ENCODE measurements around the gene ADD3. TPM values are rescaled to one million over a fixed set of nuclear protein-coding genes. Genes with fewer than 3 reads are reported as not detected.

The ADD3 gene
- total RNA-seq, 1 donor from 2014 or later: 95.3 TPM

DNA sequence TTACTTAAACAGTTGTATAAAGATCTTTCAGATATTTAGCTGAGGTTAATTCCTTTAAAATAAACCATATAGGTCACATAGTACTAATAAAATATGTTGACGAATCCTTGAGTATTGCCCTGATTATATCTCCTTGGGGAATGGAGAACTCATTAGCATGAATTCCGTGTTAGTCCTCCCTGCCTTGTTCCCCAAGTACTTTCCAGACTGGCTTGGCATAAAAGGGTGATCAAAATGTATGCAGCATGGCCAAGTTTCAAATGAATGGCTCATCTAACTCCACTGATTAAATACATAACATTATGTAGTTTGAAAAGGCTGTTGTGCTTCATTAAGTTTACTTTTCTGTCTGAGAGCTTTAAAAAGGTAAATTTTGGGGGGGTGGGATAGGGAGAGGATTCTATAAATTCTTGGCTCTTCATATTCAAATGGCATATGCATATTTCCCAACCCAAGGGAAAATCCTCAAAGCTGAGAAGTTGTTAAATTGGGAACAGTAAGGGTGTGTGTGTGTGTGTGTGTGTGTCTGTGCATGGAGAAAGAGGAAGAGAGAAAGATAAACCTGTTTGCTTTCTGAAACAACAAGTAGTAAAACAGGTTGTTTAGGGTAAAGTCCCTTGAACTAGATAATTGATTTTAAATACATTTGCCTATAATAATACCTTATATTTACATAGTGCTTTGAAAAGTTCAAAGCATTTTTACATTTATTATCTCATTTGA lies 4.8 kb upstream of the ADD3 start:
- Mint-ChIP-seq H3K9me3 (no peaks in the 10 kb centered on the region), H3K27me3 (no peaks in the 10 kb centered on the region), H3K36me3 (ENCODE audit: low read depth) (no peaks in the 10 kb centered on the region), H3K27ac (no peak overlapping the region), H3K4me3 (no peak overlapping the region), H3K4me1 (peaks cover 27% of the 10 kb centered on the region)
- intact Hi-C loops (cut with micrococcal nuclease): no loop called here
- ATAC-seq (ENCODE audit: low read depth) (no peak), DNase-seq (no peak)
- ChIA-PET CTCF (no interaction called here), POLR2A (interaction anchor here (0.7 kb wide), 2 partner anchors 74 to 83 kb away, joined by 3 to 4 read pairs; no protein-coding TSS in a partner anchor)
- TF ChIP-seq, protein P1, sequence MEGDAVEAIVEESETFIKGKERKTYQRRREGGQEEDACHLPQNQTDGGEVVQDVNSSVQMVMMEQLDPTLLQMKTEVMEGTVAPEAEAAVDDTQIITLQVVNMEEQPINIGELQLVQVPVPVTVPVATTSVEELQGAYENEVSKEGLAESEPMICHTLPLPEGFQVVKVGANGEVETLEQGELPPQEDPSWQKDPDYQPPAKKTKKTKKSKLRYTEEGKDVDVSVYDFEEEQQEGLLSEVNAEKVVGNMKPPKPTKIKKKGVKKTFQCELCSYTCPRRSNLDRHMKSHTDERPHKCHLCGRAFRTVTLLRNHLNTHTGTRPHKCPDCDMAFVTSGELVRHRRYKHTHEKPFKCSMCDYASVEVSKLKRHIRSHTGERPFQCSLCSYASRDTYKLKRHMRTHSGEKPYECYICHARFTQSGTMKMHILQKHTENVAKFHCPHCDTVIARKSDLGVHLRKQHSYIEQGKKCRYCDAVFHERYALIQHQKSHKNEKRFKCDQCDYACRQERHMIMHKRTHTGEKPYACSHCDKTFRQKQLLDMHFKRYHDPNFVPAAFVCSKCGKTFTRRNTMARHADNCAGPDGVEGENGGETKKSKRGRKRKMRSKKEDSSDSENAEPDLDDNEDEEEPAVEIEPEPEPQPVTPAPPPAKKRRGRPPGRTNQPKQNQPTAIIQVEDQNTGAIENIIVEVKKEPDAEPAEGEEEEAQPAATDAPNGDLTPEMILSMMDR (IDR thresholded peaks at IDR 0.05): no peak

DNA sequence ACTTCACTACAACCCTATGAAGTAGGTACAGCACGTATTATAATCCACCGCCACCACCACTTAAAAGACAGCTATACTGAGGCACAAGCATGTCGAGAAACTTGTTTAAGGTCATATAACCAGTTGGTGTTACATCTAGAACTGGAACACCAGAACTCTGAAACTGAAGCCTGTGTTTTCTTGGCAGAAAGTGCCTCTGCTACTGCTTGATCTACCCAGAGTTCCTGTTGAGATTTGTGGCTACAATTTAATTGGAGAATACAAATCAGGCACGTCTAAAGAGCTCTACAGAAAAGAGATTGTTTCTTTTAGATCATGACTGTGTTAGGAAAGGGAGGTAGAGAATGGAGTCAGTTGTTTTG lies 4.3 kb upstream of the ADD3 start:
- no peak overlapping the region for H3K4me3 Mint-ChIP-seq
- H3K4me1 Mint-ChIP-seq: peaks cover 22% of the 10 kb centered on the region
- no peaks in the 10 kb centered on the region for H3K36me3 Mint-ChIP-seq (ENCODE audit: low read depth)
- intact Hi-C loops (cut with micrococcal nuclease): no loop called here
- ATAC-seq (ENCODE audit: low read depth) (no peak), DNase-seq (no peak)
- TF ChIP-seq, protein P1 (IDR thresholded peaks at IDR 0.05): no peak
- H3K9me3 Mint-ChIP-seq: no peaks in the 10 kb centered on the region
- POLR2A ChIA-PET: no interaction called here
- no peaks in the 10 kb centered on the region for H3K27me3 Mint-ChIP-seq
- H3K27ac Mint-ChIP-seq: peak overlapping the region; percentile 54
- CTCF ChIA-PET: no interaction called here

DNA sequence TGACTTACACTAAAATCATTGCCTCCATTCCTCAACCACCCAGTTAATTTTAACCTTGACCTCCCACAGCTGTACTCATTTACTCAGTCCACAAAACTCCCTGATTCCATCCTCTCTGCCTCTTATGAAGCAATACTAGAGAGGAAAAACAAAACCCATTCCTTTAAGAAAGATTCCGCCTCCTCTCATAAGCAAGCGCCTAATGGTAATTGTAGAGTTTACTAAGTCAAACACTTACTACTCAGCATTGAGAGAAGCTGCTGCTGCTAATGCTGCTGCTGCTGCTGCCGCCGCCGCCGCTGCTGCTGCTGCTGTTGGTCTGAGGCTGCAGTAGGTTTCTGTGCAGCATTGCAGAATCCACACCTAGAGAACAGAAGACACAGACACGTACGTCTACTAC lies 2.1 kb upstream of the ADD3 start:
- ChIA-PET POLR2A (interaction anchor here (0.6 to 1.6 kb wide), 3 partner anchors 60 to 111 kb away, joined by 3 to 5 read pairs (median 4); no protein-coding TSS in a partner anchor), CTCF (no interaction called here)
- no peak overlapping the region for H3K4me3 Mint-ChIP-seq
- intact Hi-C loops (cut with micrococcal nuclease): loop anchor here (2.0 to 5.0 kb wide), 7 partner anchors 49 to 867 kb away; partner anchors contain the start of gene PDCD4
- peaks cover 4% of the 10 kb centered on the region for H3K36me3 Mint-ChIP-seq (ENCODE audit: low read depth)
- H3K27ac Mint-ChIP-seq: no peak overlapping the region
- no peak for DNase-seq
- H3K27me3 Mint-ChIP-seq: no peaks in the 10 kb centered on the region
- H3K9me3 Mint-ChIP-seq: no peaks in the 10 kb centered on the region
- TF ChIP-seq, protein P1 (IDR thresholded peaks at IDR 0.05): no peak
- no peak for ATAC-seq (ENCODE audit: low read depth)
- H3K4me1 Mint-ChIP-seq: peaks cover 38% of the 10 kb centered on the region

DNA sequence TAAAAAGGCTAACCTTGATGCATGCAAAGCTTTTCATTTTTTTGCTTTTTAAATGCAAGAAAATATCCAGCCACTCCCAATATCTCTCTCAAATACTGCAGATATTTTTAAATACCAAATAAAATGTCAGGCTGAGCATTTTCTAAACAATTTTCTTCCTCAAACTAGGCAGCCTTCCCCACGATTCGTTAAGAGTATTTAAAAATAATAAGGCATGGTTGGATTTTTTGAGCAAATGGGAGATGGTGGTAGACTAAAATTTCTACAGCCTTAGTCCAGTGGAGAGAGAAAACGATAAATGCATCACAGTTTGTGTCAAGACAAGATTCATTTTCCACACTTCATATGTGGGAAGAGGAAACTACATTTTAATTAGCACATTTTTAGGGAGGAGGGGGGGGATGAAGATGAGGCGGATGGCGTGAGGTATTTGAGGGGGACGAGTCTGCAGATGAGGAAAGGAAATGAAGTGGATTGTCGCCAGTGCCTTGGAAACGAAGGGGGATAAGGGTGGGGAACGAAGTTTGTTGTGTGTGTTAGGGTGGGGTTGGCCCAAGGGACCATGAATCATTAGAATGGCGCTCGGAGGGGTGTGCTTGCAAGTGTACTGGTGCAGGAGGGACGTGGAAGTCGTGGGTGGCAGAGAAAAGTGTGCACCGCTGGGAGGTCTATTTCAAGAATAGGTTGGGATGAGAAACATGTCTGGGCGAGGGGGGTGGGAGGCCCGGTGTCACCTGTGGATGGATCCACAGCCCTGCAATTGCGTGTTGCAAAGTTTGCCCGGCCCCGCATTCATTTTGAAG lies 1.2 kb upstream of the ADD3 start:
- peaks cover 5% of the 10 kb centered on the region for H3K36me3 Mint-ChIP-seq (ENCODE audit: low read depth)
- DNase-seq: no peak
- no peak overlapping the region for H3K4me3 Mint-ChIP-seq

More for the DNA sequence above, 1.2 kb upstream of the ADD3 start:
- Mint-ChIP-seq H3K27me3 (no peaks in the 10 kb centered on the region), H3K9me3 (no peaks in the 10 kb centered on the region), H3K4me1 (peaks cover 44% of the 10 kb centered on the region), H3K27ac (no peak overlapping the region)
- intact Hi-C loops (cut with micrococcal nuclease): loop anchor here (1.0 to 5.0 kb wide), 13 partner anchors 10 to 866 kb away; partner anchors contain the start of genes DUSP5, PDCD4 and XPNPEP1
- POLR2A ChIA-PET: interaction anchor here (0.6 to 2.7 kb wide), 25 partner anchors 8 to 497 kb away, joined by 3 to 71 read pairs (median 5); partner anchors contain the start of genes MXI1 and SMNDC1
- no peak for ATAC-seq (ENCODE audit: low read depth)
- TF ChIP-seq, protein P1 (IDR thresholded peaks at IDR 0.05): no peak
- CTCF ChIA-PET: interaction anchor here (1.2 to 1.9 kb wide), 3 partner anchors 10 to 50 kb away, joined by 4 to 5 read pairs (median 5); no protein-coding TSS in a partner anchor

All from activated B cell treated with CpG ODN at 0.5 μM for 24 hours (primary cell).